Heart left ventricle (tissue), 16 donors: Measurements from ENCODE around the gene POC1A. TPM values are rescaled to one million over a fixed set of nuclear protein-coding genes. Genes with fewer than 3 reads are reported as not detected.

Experiments
- ATAC-seq, 4 donors: fragments of 200-7000 bp; cut with Tn5 transposase; one replicate each; pipeline ENCODE4 v1.9.1; 2020 to 2022; ENCODE audit warnings: moderate library complexity in 4 of 4, mild to moderate bottlenecking in 3 of 4, moderate number of reproducible peaks in 1 of 4
- DNase-seq, 5 donors: peaks; one replicate each; pipeline ENCODE4 v3.0.0-alpha.2; 2020
- H3K27ac ChIP-seq, 12 donors: fragments of 200-600 bp; sonication (generic) in 4 of 12; one replicate each; pipeline versions ENCODE4 v1.5.0 to v1.8.0; 2016 to 2022; ENCODE audit warnings: mild to moderate bottlenecking in 2 of 12
- H3K27me3 ChIP-seq, 9 donors: fragments of 200-600 bp; sonication (generic) in 2 of 9; one replicate each; pipeline versions ENCODE4 v1.5.1 to v1.8.0; 2016 to 2022; ENCODE audit warnings: mild to moderate bottlenecking in 3 of 9
- H3K36me3 ChIP-seq, 9 donors: fragments of 200-600 bp; sonication (generic) in 2 of 9; one replicate each; pipeline versions ENCODE4 v1.5.0 to v1.8.0; 2018 to 2022; ENCODE audit warnings: mild to moderate bottlenecking in 2 of 9
- H3K4me1 ChIP-seq, 12 donors: fragments of 200-600 bp; sonication (generic) in 4 of 12; one replicate each; pipeline versions ENCODE4 v1.5.0 to v1.8.0; 2016 to 2022; ENCODE audit warnings: mild to moderate bottlenecking in 3 of 12
- H3K4me3 ChIP-seq, 12 donors: fragments of 200-600 bp; sonication (generic) in 4 of 12; one replicate each; pipeline versions ENCODE4 v1.5.0 to v1.8.0; 2017 to 2022; ENCODE audit warnings: mild to moderate bottlenecking in 9 of 12, moderate library complexity in 4 of 12
- H3K9me3 ChIP-seq, 12 donors: fragments of 200-600 bp; sonication (generic) in 4 of 12; one replicate each; pipeline versions ENCODE4 v1.5.0 to v1.8.0; 2016 to 2022; ENCODE audit warnings: mild to moderate bottlenecking in 1 of 12
- POLR2A ChIP-seq, 2 donors: fragments of 450-650 bp; IDR thresholded peaks; one replicate each; pipeline ENCODE4 v1.6.1; 2017; ENCODE audit warnings: antibody characterized with exemption in 2 of 2, mild to moderate bottlenecking in 2 of 2, moderate library complexity in 2 of 2
- WGBS, 4 donors: extraction: QIAGEN DNeasy Blood & Tissue Kit in 2 of 4; methylation state at CpG; one replicate each; pipeline versions ENCODE4 v1.1.5 to v1.1.7; 2013 to 2018; 5-methylcytosine and 5-hydroxymethylcytosine counted together
- intact Hi-C, 10 donors: fragments of 100-400 bp; cut with DNase I; formaldehyde crosslinking; loops; one replicate each; pipeline versions ENCODE4 v1.11.1 to v1.14.2; 2022
- polyA plus RNA-seq, 2 donors: library from polyadenylated mRNA; stranded (reverse); fragments of 200-250 nt; gene quantifications; one replicate each; pipeline ENCODE4 v1.2.3, GENCODE V29; 2013
- total RNA-seq, 9 donors: library from RNA; depleted of rRNA in 2 of 9; stranded (reverse); fragments of >200 nt in 2 of 9; fragmentation: NEBNext Ultra II Directional in 3 of 9; extraction: Animal tissue kit (Norgen Biotek cat#: 25700) in 3 of 9; gene quantifications; one replicate each; pipeline versions ENCODE4 v1.1.0 to v1.2.4, GENCODE V29; 2016 to 2023
- TF ChIP-seq, protein P1 (sequence below), 12 donors: fragments of 200-600 bp; sonication (generic) in 4 of 12; IDR thresholded peaks; one replicate each; pipeline versions ENCODE4 v1.5.0 to v1.8.0; 2018 to 2022; ENCODE audit warnings: antibody characterized with exemption in 12 of 12, mild to moderate bottlenecking in 5 of 12
- donor health status: ischemic (EF 13 %, LVEDD 7.1; RV severe dilation, severe dysfunction).
- donor health status: healthy with polysubstance abuse.
- donor health status: DM: no; HTN: yes; CAD: no.
- donor health status: DM: no; HTN: no; CAD: no.
- donor health status: ischemic (EF 25% LVEDD 6.9; RV normal size, moderate dysfunction).
- donor health status: ischemic (EF 25% LVEDD 5.7; RV mildly dilated, moderate dysfunction).
- donor health status: healthy.
- donor health status: DM: yes; HTN: yes; CAD: no.
- donor health status: ischemic (EF 35%, LVEDD 5.7; RV mildly dilated, moderate dysfunction).
- donor health status: nonischemic (EF 11% LVEDD 7.7; RV severe dilation, severe dysfunction).
- donor health status: DM: yes; HTN: yes; CAD: no.
- donor health status: PGD.
- donor health status: ischemic (EF 29% LVEDD 5.4; RV normal size, mild dysfunction).
- donor health status: nonischemic (EF 23%, LVEDD 6.1; RV moderate dilation, normal function).

POC1A gene
- total and polyA plus RNA-seq, 11 donors = 0.50 to 5.2 (median 1.4) TPM

DNA sequence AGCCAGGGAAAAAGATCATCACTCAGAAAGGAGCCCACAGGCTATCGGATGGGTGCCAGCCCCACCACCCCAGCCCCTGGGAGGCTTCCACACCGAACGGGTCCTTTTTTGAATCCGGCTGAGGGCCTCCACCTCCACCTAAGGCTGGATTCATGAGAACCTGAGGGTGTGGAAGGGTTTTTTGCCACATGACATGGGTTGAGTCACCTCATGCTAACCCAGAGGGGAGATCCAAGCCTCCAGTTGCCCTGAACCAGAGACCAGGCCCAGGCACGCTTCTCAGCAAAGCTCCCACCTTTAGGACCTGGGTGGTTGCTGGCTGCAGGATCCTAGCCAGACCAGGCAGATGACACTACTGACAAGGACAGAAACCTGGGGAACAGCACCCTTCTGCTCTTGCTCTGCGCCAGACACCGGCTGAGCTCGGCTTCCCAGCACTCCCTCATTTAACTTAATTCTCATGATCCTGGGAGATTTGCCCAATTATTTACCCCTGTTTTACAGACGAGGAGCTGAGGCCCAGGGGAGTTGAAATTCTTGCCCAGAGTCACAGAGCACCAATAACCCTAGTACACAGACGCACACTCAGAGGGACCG, 123.4 kb downstream of the POC1A start:
- Histone ChIP-seq H3K4me3 (no peak overlapping the region), H3K36me3 (no peaks in the 10 kb centered on the region), H3K27me3 (no peaks in the 10 kb centered on the region), H3K9me3 (no peaks in the 10 kb centered on the region), H3K27ac (no peak overlapping the region), H3K4me1 (peaks cover 2 to 38% (median 19%) of the 10 kb centered on the region in 12 donors)
- DNase-seq = peak in 1 of 5 donors; percentile 4
- intact Hi-C loops = no loop called here
- WGBS, 4 donors = 88 to 94% (median 90%) methylated on average over 11 of the region's 11 CpGs
- no peak for ATAC-seq
- no peak for TF ChIP-seq POLR2A (IDR thresholded peaks at IDR 0.05)
- TF ChIP-seq, protein P1, sequence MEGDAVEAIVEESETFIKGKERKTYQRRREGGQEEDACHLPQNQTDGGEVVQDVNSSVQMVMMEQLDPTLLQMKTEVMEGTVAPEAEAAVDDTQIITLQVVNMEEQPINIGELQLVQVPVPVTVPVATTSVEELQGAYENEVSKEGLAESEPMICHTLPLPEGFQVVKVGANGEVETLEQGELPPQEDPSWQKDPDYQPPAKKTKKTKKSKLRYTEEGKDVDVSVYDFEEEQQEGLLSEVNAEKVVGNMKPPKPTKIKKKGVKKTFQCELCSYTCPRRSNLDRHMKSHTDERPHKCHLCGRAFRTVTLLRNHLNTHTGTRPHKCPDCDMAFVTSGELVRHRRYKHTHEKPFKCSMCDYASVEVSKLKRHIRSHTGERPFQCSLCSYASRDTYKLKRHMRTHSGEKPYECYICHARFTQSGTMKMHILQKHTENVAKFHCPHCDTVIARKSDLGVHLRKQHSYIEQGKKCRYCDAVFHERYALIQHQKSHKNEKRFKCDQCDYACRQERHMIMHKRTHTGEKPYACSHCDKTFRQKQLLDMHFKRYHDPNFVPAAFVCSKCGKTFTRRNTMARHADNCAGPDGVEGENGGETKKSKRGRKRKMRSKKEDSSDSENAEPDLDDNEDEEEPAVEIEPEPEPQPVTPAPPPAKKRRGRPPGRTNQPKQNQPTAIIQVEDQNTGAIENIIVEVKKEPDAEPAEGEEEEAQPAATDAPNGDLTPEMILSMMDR (IDR thresholded peaks at IDR 0.05) = no peak

DNA sequence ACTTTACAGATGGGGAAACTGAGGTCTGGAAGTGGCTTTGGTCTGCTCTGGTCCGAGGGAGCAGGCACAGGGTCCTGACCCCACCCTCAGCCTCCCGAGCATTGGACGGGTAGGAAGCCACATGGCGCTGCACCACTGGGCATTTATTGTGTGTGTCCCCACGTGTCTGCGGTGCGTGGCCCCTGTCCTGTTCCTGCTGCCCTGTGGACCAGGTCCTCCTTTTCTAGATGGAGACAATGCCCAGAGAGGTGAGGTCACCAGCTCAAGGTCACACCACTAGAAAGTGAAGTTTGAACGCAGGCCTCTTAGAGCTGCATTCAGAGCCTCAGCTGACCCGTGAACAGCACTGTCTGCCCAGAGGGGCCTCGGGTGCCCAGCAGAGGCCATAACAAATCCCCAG, 124.7 kb downstream of the POC1A start:
- 86 to 91% (median 89%) methylated on average over 8 to 10 of the region's 10 CpGs for WGBS, 4 donors
- H3K4me1 ChIP-seq = peaks cover 10 to 51% (median 31%) of the 10 kb centered on the region in 12 donors
- ATAC-seq = no peak

DNA sequence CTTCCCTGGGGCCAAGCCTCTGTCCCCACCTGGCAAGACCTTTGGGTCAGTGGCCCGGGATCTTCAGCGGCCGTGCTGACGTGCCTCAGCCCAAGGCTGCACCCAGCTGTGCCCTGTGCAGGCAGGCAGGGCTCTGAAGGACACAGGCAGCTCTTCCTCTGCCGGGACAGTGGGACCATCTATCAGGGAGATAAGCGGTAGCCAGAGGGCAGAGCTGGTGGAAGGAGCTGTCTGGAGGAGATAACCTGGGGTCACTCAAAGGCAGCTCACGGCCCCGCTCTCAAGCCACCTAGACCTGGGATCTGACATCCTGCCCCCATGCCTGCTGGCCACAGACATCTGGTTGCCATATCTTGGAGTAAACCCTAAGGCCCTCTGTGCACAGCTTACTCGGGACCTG, 125.2 kb downstream of the POC1A start:
- intact Hi-C loops = no loop called here
- TF ChIP-seq, protein P1 (IDR thresholded peaks at IDR 0.05) = no peak
- no peak for TF ChIP-seq POLR2A (IDR thresholded peaks at IDR 0.05)

More for the DNA sequence above, 124.7 kb downstream of the POC1A start:
- Histone ChIP-seq H3K36me3 (no peaks in the 10 kb centered on the region), H3K9me3 (no peaks in the 10 kb centered on the region), H3K27ac (peak overlapping the region in 8 of 12 donors; percentile 52 to 87 (median 80)), H3K27me3 (no peaks in the 10 kb centered on the region), H3K4me3 (no peak overlapping the region)
- intact Hi-C loops = no loop called here
- peak in 1 of 5 donors; percentile 3 for DNase-seq
- no peak for TF ChIP-seq POLR2A (IDR thresholded peaks at IDR 0.05)
- TF ChIP-seq, protein P1 (IDR thresholded peaks at IDR 0.05) = no peak

DNA sequence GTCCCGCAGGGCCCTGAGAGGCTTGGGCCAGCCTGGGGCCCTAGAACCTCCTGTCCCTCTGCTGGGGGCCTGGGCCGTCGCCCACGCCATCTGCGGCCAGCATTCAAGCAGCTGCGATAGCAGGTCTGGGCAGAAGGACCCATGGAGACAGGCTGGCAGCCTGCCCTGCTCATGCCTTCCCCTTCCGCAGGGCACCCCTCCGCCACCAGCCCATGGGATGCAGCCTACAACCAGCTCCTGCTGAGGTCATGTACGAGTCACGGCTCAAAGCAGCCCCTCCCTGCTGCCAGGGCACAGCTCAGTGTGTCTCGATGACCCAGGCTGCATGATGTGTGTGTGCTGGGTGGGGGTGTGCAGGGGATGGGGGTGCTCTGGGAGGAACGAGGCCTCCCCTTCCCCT, 125.7 kb downstream of the POC1A start:
- Histone ChIP-seq H3K27ac (peak overlapping the region; percentile 51 to 87 (median 72)), H3K36me3 (no peaks in the 10 kb centered on the region), H3K4me3 (no peak overlapping the region), H3K9me3 (no peaks in the 10 kb centered on the region), H3K4me1 (peaks cover 14 to 60% (median 40%) of the 10 kb centered on the region in 12 donors), H3K27me3 (no peaks in the 10 kb centered on the region)
- ATAC-seq (peak; percentile 83 to 86 (median 84)), DNase-seq (peak; percentile 72 to 93 (median 88))
- WGBS, 4 donors = 49 to 87% (median 59%) methylated on average over 4 to 12 of the region's 12 CpGs
- TF ChIP-seq POLR2A (IDR thresholded peaks at IDR 0.05) = peak in 1 of 2 donors; percentile 16
- TF ChIP-seq, protein P1 (IDR thresholded peaks at IDR 0.05) = no peak
- intact Hi-C loops = no loop called here

More for the DNA sequence above, 125.2 kb downstream of the POC1A start:
- no peaks in the 10 kb centered on the region for H3K36me3 ChIP-seq
- WGBS, 4 donors = 48 to 58% (median 54%) methylated on average over 9 of the region's 9 CpGs
- H3K27ac ChIP-seq = peak overlapping the region; percentile 51 to 87 (median 72)
- H3K27me3 ChIP-seq = no peaks in the 10 kb centered on the region
- peak in 1 of 5 donors; percentile 7 for DNase-seq
- ATAC-seq = peak in 3 of 4 donors; percentile 13 to 39 (median 27)
- H3K9me3 ChIP-seq = no peaks in the 10 kb centered on the region
- no peak overlapping the region for H3K4me3 ChIP-seq
- peaks cover 14 to 56% (median 36%) of the 10 kb centered on the region in 12 donors for H3K4me1 ChIP-seq
